Liver (tissue), 9 donors: ENCODE data around the gene PODXL2. TPM values are rescaled to one million over a fixed set of nuclear protein-coding genes. Genes with fewer than 3 reads are reported as not detected.
A peak's percentile ranks its signal among the peaks of the same experiment; 100 is the strongest.

ENCODE experiments used
- DNase-seq: peaks from one replicate; pipeline ENCODE4 v3.0.0-alpha.2; 2017; ENCODE audit warnings: low spot score
- H3K27ac ChIP-seq, 2 donors: one replicate each; pipeline ENCODE4 v1.7.0; 2013; ENCODE audit warnings: inconsistent platforms in 2 of 2, low read length in 2 of 2, control low read depth in 1 of 2, low read depth in 1 of 2, mild to moderate bottlenecking in 1 of 2
- H3K27me3 ChIP-seq, 4 donors: one replicate each; pipeline versions ENCODE4 v1.6.1 to v1.7.0; 2013; ENCODE audit warnings: low read length in 3 of 4, inconsistent platforms in 1 of 4, mild to moderate bottlenecking in 1 of 4, moderate library complexity in 1 of 4; ENCODE audit not compliant: control insufficient read depth in 4 of 4, insufficient read depth in 4 of 4
- H3K36me3 ChIP-seq, 4 donors: one replicate each; pipeline versions ENCODE4 v1.6.1 to v1.7.0; 2013; ENCODE audit warnings: low read length in 3 of 4, mild to moderate bottlenecking in 3 of 4, low read depth in 1 of 4, moderate library complexity in 1 of 4; ENCODE audit not compliant: control insufficient read depth in 4 of 4, insufficient read depth in 3 of 4
- H3K4me1 ChIP-seq, 4 donors: one replicate each; pipeline versions ENCODE4 v1.6.1 to v1.7.0; 2013; ENCODE audit warnings: low read length in 3 of 4, mild to moderate bottlenecking in 3 of 4, moderate library complexity in 1 of 4; ENCODE audit not compliant: control insufficient read depth in 4 of 4, insufficient read depth in 4 of 4
- H3K4me3 ChIP-seq, 3 donors: one replicate each; pipeline versions ENCODE4 v1.6.1 to v1.7.0; 2013; ENCODE audit warnings: low read length in 3 of 3, control low read depth in 1 of 3, low read depth in 1 of 3, mild to moderate bottlenecking in 1 of 3
- H3K9ac ChIP-seq, 2 donors: one replicate each; pipeline ENCODE4 v1.7.0; 2013; ENCODE audit warnings: low read length in 2 of 2, mild to moderate bottlenecking in 2 of 2, moderate library complexity in 2 of 2, control low read depth in 1 of 2, low read depth in 1 of 2
- H3K9me3 ChIP-seq, 4 donors: one replicate each; pipeline versions ENCODE4 v1.6.1 to v1.7.0; 2013; ENCODE audit warnings: low read length in 3 of 4; ENCODE audit not compliant: control insufficient read depth in 4 of 4
- ATF3 ChIP-seq: IDR thresholded peaks from 2 replicates; pipeline ENCODE4 v1.6.1; 2016; ENCODE audit warnings: antibody characterized with exemption
- CTCF ChIP-seq: fragments of 150-350 bp; IDR thresholded peaks from 2 replicates; pipeline ENCODE4 v1.5.1; 2017; ENCODE audit warnings: improper control_type of control experiment, low read depth, low read length; ENCODE audit not compliant: missing input control
- EGR1 ChIP-seq, 2 donors: IDR thresholded peaks; 2 replicates each; pipeline ENCODE4 v1.6.1; 2016 to 2018; ENCODE audit warnings: antibody characterized with exemption in 2 of 2, low read depth in 2 of 2
- FOXA1 ChIP-seq: IDR thresholded peaks from 2 replicates; pipeline ENCODE4 v1.6.1; 2016; ENCODE audit warnings: antibody characterized with exemption
- FOXA2 ChIP-seq: IDR thresholded peaks from 2 replicates; pipeline ENCODE4 v1.6.1; 2016; ENCODE audit warnings: antibody characterized with exemption
- GABPA ChIP-seq, 2 donors: IDR thresholded peaks in 1 of 2; conservative IDR thresholded peaks in 1 of 2; 2 replicates each; pipeline ENCODE4 v1.6.1; 2016; ENCODE audit warnings: antibody characterized with exemption in 2 of 2, mild to moderate bottlenecking in 1 of 2, moderate library complexity in 1 of 2
- HNF4A ChIP-seq, 2 donors: conservative IDR thresholded peaks; 2 replicates each; pipeline ENCODE4 v1.6.1; 2016; ENCODE audit warnings: antibody characterized with exemption in 2 of 2, mild to moderate bottlenecking in 2 of 2
- HNF4G ChIP-seq: IDR thresholded peaks from 2 replicates; pipeline ENCODE4 v1.6.1; 2016; ENCODE audit warnings: antibody characterized with exemption
- MAX ChIP-seq: IDR thresholded peaks from 2 replicates; pipeline ENCODE4 v1.6.1; 2016; ENCODE audit warnings: antibody characterized with exemption
- NR2F2 ChIP-seq: IDR thresholded peaks from 2 replicates; pipeline ENCODE4 v1.6.1; 2016; ENCODE audit warnings: antibody characterized with exemption
- RAD21 ChIP-seq, 2 donors: IDR thresholded peaks; 2 replicates each; pipeline ENCODE4 v1.6.1; 2016; ENCODE audit warnings: antibody characterized with exemption in 2 of 2, mild to moderate bottlenecking in 2 of 2
- REST ChIP-seq: IDR thresholded peaks from 2 replicates; pipeline ENCODE4 v1.6.1; 2016; ENCODE audit warnings: antibody characterized with exemption, mild to moderate bottlenecking
- SP1 ChIP-seq: IDR thresholded peaks from 2 replicates; pipeline ENCODE4 v1.6.1; 2018; ENCODE audit warnings: antibody characterized with exemption, mild to moderate bottlenecking
- TAF1 ChIP-seq: conservative IDR thresholded peaks from 2 replicates; pipeline ENCODE4 v1.6.1; 2016; ENCODE audit warnings: antibody characterized with exemption, mild to moderate bottlenecking
- YY1 ChIP-seq: IDR thresholded peaks from 2 replicates; pipeline ENCODE4 v1.6.1; 2016; ENCODE audit warnings: antibody characterized with exemption, mild to moderate bottlenecking
- WGBS: extraction: QIAGEN DNeasy Blood & Tissue Kit; methylation state at CpG from one replicate; pipeline ENCODE4 v1.1.7; 2013; 5-methylcytosine and 5-hydroxymethylcytosine counted together
- polyA plus RNA-seq, 2 donors: library from polyadenylated mRNA; stranded (reverse) in 1 of 2; unstranded in 1 of 2; fragments of 200-250 nt in 1 of 2; fragments of >200 nt in 1 of 2; fragmentation: Nextera tagmentation in 1 of 2; extraction: Ambion mirVana in 1 of 2; gene quantifications; one replicate each; pipeline versions ENCODE4 v1.2.1 to v1.2.3, GENCODE V29; 2013 to 2015
- total RNA-seq, 2 donors: library from RNA; depleted of rRNA; stranded (reverse); fragments of >200 nt; gene quantifications; one replicate each; pipeline ENCODE4 v1.2.3, GENCODE V29; 2014
- donor health status: healthy.
- donor health status: healthy.
- donor health status: healthy.
- donor health status: healthy.
- donor health status: healthy.

PODXL2 gene
- total and polyA plus RNA-seq, 4 donors: 0.47 to 1.4 (median 0.88) TPM

GRCh38 chr3:127670761-127671522 is 42.0 kb downstream of the PODXL2 start:
- Histone ChIP-seq H3K27me3 (no peaks in the 10 kb centered on the region), H3K27ac (no peak overlapping the region), H3K4me1 (peaks cover 5 to 14% (median 8%) of the 10 kb centered on the region in 4 donors), H3K4me3 (no peak overlapping the region), H3K36me3 (peaks cover 0 to under 1% (median 0%) of the 10 kb centered on the region in 4 donors), H3K9ac (no peak overlapping the region), H3K9me3 (no peaks in the 10 kb centered on the region)
- WGBS: 98% methylated on average over 20 of the region's 20 CpGs
- DNase-seq: no peak
- TF ChIP-seq YY1 (no peak), MAX (no peak), HNF4A (conservative IDR thresholded peaks at IDR 0.05) (no peak), REST (no peak), FOXA1 (no peak), EGR1 (IDR thresholded peaks at IDR 0.05; ENCODE audit: low read depth in 2 of 2) (no peak), NR2F2 (no peak), SP1 (no peak), CTCF (no peak), ATF3 (no peak), RAD21 (IDR thresholded peaks at IDR 0.05) (no peak), GABPA (IDR thresholded peaks at IDR 0.05 in 1 of 2, conservative IDR thresholded peaks at IDR 0.05 in 1 of 2) (no peak), HNF4G (no peak)

- Histone ChIP-seq H3K4me3 (peak overlapping the region; percentile 49 to 95 (median 58)), H3K9ac (peak overlapping the region; percentile 3 to 64), H3K9me3 (no peaks in the 10 kb centered on the region), H3K36me3 (peaks cover 0 to 4% (median 0%) of the 10 kb centered on the region in 4 donors), H3K27ac (peak overlapping the region; percentile 57 to 63), H3K4me1 (peaks cover 5 to 14% (median 8%) of the 10 kb centered on the region in 4 donors), H3K27me3 (no peaks in the 10 kb centered on the region)
- DNase-seq: no peak
- WGBS: 41% methylated on average over 44 of the region's 44 CpGs
- no peak for TF ChIP-seq MAX
- no peak for TF ChIP-seq CTCF
- TF ChIP-seq GABPA (IDR thresholded peaks at IDR 0.05 in 1 of 2, conservative IDR thresholded peaks at IDR 0.05 in 1 of 2): no peak
- no peak for TF ChIP-seq HNF4G
- TF ChIP-seq REST: no peak
- TF ChIP-seq EGR1 (IDR thresholded peaks at IDR 0.05; ENCODE audit: low read depth in 2 of 2): no peak
- no peak for TF ChIP-seq FOXA1
- no peak for TF ChIP-seq RAD21 (IDR thresholded peaks at IDR 0.05)
- TF ChIP-seq NR2F2: no peak
- no peak for TF ChIP-seq FOXA2
- no peak for TF ChIP-seq YY1
- TF ChIP-seq TAF1: no peak
Measured at GRCh38 chr3:127671523-127672428, 42.8 kb downstream of the PODXL2 start.
